Common myeloid progenitor, CD34-positive (primary cell): ENCODE results near the gene CYBA.
"Not testable (repeated sequence)": the region's sequence is repeated elsewhere in the genome, so short reads cannot be mapped to it uniquely, and the experiment has no call there.

Source experiments
- CTCF ChIA-PET: fragments of 350-600 bp; sonication (Branson Sonifier 250); formaldehyde crosslinking; loops from one replicate; lab custom pipeline; 2021; ENCODE audit warnings: antibody characterized with exemption; lab: Charles Lee
- POLR2A ChIA-PET: fragments of 350-600 bp; sonication (Branson Sonifier 250); formaldehyde crosslinking; loops from one replicate; lab custom pipeline; 2021; ENCODE audit warnings: antibody characterized with exemption; lab: Charles Lee
- DNase-seq, 3 donors: peaks; one replicate each; pipeline versions ENCODE4 v3.0.0 to v3.0.0-alpha.2; 2013
- H3K27ac ChIP-seq, 2 experiments: 1 replicate in 1 of 2; 2 replicates in 1 of 2; pipeline ENCODE4 v1.7.0; 2013; ENCODE audit warnings: inconsistent platforms in 2 of 2, low read length in 2 of 2, mild to moderate bottlenecking in 2 of 2, low read depth in 1 of 2, moderate library complexity in 1 of 2; ENCODE audit not compliant: severe bottlenecking in 2 of 2, insufficient read depth in 1 of 2, poor library complexity in 1 of 2
- H3K27me3 ChIP-seq, 5 experiments: replicated peaks in 2 of 5; 1 replicate in 3 of 5; 2 replicates in 2 of 5; pipeline versions ENCODE4 v1.6.1 to v1.7.0; 2013; ENCODE audit warnings: low read length in 4 of 5, mild to moderate bottlenecking in 2 of 5, moderate library complexity in 2 of 5, inconsistent platforms in 1 of 5; ENCODE audit not compliant: insufficient read depth in 5 of 5, control insufficient read depth in 4 of 5
- H3K36me3 ChIP-seq, 4 experiments: 1 replicate in 2 of 4; 2 replicates in 2 of 4; pipeline versions ENCODE4 v1.6.1 to v1.7.0; 2013; ENCODE audit warnings: low read length in 3 of 4, control low read depth in 1 of 4, mild to moderate bottlenecking in 1 of 4; ENCODE audit not compliant: control insufficient read depth in 4 of 4, insufficient read depth in 4 of 4
- H3K4me1 ChIP-seq, 4 experiments: 1 replicate in 3 of 4; 2 replicates in 1 of 4; pipeline versions ENCODE4 v1.6.1 to v1.7.1; 2013; ENCODE audit warnings: low read length in 3 of 4, mild to moderate bottlenecking in 3 of 4, control low read depth in 1 of 4, inconsistent platforms in 1 of 4, moderate library complexity in 1 of 4; ENCODE audit not compliant: control insufficient read depth in 4 of 4, insufficient read depth in 4 of 4; ENCODE audit errors: control extremely low read depth in 1 of 4
- H3K4me3 ChIP-seq, 7 experiments: 1 replicate in 4 of 7; 2 replicates in 3 of 7; pipeline versions ENCODE4 v1.5.1 to v1.7.0; 2013; ENCODE audit warnings: mild to moderate bottlenecking in 7 of 7, low read length in 6 of 7, moderate library complexity in 6 of 7, inconsistent platforms in 2 of 7, low read depth in 2 of 7, control low read depth in 1 of 7; ENCODE audit not compliant: insufficient read depth in 4 of 7, control insufficient read depth in 1 of 7; ENCODE audit errors: extremely low read depth in 1 of 7
- H3K9me3 ChIP-seq, 5 experiments: 1 replicate in 4 of 5; 2 replicates in 1 of 5; pipeline versions ENCODE4 v1.6.1 to v1.7.1; 2013; ENCODE audit warnings: low read length in 4 of 5, mild to moderate bottlenecking in 2 of 5, inconsistent platforms in 1 of 5, low read depth in 1 of 5, moderate library complexity in 1 of 5; ENCODE audit not compliant: control insufficient read depth in 4 of 5, insufficient read depth in 2 of 5; ENCODE audit errors: control extremely low read depth in 1 of 5
- WGBS: methylation state at CpG from one replicate; pipeline ENCODE4 v1.1.5; 2013; ENCODE audit not compliant: insufficient coverage; 5-methylcytosine and 5-hydroxymethylcytosine counted together

The CYBA gene

GRCh38 chr16:88672776-88673175, 21.9 kb upstream of the CYBA start:
- CTCF ChIA-PET: interaction anchor here (0.9 to 1.8 kb wide), 5 partner anchors 8 to 20 kb away, joined by 3 to 13 read pairs (median 4); partner anchors contain the start of gene MVD
- WGBS: 86% methylated on average over 10 of the region's 11 CpGs
- Histone ChIP-seq H3K27me3 (no peaks in the 10 kb centered on the region), H3K27ac (no peak overlapping the region), H3K36me3 (peaks cover 0 to 37% (median 13%) of the 10 kb centered on the region in 4 experiments), H3K4me1 (no peaks in the 10 kb centered on the region), H3K4me3 (no peak overlapping the region), H3K9me3 (no peaks in the 10 kb centered on the region)
- POLR2A ChIA-PET: interaction anchor here (0.5 kb wide), 1 partner anchor 226 kb away, joined by 3 read pairs; no protein-coding TSS in a partner anchor
- DNase-seq: no peak

- H3K27ac ChIP-seq: no peak overlapping the region
- CTCF ChIA-PET: interaction anchor here (1.3 to 1.8 kb wide), 3 partner anchors 9 to 19 kb away, joined by 3 to 13 read pairs (median 3); no protein-coding TSS in a partner anchor
Observed at GRCh38 chr16:88671806-88672205, 21.0 kb upstream of the CYBA start.

GRCh38 chr16:88669980-88670379, 19.1 kb upstream of the CYBA start:
- no peak overlapping the region for H3K4me3 ChIP-seq
- DNase-seq: no peak
- peaks cover 0 to 26% (median 2%) of the 10 kb centered on the region in 4 experiments for H3K36me3 ChIP-seq
- ChIA-PET CTCF (interaction anchor here (0.7 kb wide), 1 partner anchor 11 kb away, joined by 3 read pairs; no protein-coding TSS in a partner anchor), POLR2A (no interaction called here)
- no peaks in the 10 kb centered on the region for H3K27me3 ChIP-seq
- no peak overlapping the region for H3K27ac ChIP-seq
- peaks cover 0 to 3% (median 0%) of the 10 kb centered on the region in 4 experiments for H3K4me1 ChIP-seq
- no peaks in the 10 kb centered on the region for H3K9me3 ChIP-seq
- 90% methylated on average over 5 of the region's 10 CpGs for WGBS

More at GRCh38 chr16:88671806-88672205, 21.0 kb upstream of the CYBA start:
- Histone ChIP-seq H3K4me1 (no peaks in the 10 kb centered on the region), H3K36me3 (peaks cover 0 to 32% (median 8%) of the 10 kb centered on the region in 4 experiments), H3K9me3 (no peaks in the 10 kb centered on the region), H3K27me3 (no peaks in the 10 kb centered on the region), H3K4me3 (no peak overlapping the region)
- POLR2A ChIA-PET: no interaction called here
- 95% methylated on average over 22 of the region's 23 CpGs for WGBS
- no peak for DNase-seq

GRCh38 chr16:88669493-88669892, 18.6 kb upstream of the CYBA start:
- CTCF ChIA-PET: interaction anchor here (0.6 kb wide), 1 partner anchor 69 kb away, joined by 3 read pairs; no protein-coding TSS in a partner anchor
- H3K4me3 ChIP-seq, H3K9me3 ChIP-seq, H3K27ac ChIP-seq, H3K4me1 ChIP-seq, POLR2A ChIA-PET, DNase-seq, H3K27me3 ChIP-seq: not testable (repeated sequence)
- 88% methylated on average over 1 of the region's 8 CpGs for WGBS
- H3K36me3 ChIP-seq: peaks cover 0 to 26% (median 2%) of the 10 kb centered on the region in 4 experiments

GRCh38 chr16:88667461-88667860, 16.6 kb upstream of the CYBA start:
- DNase-seq: no peak
- ChIA-PET POLR2A (no interaction called here), CTCF (no interaction called here)
- H3K36me3 ChIP-seq: peaks cover 0 to 19% (median 0%) of the 10 kb centered on the region in 4 experiments
- peaks cover 0 to 15% (median 9%) of the 10 kb centered on the region in 4 experiments for H3K4me1 ChIP-seq
- 93% methylated on average over 5 of the region's 5 CpGs for WGBS
- H3K9me3 ChIP-seq: no peaks in the 10 kb centered on the region
- H3K27me3 ChIP-seq: no peaks in the 10 kb centered on the region
- no peak overlapping the region for H3K27ac ChIP-seq
- H3K4me3 ChIP-seq: no peak overlapping the region

GRCh38 chr16:88665570-88665969, 14.7 kb upstream of the CYBA start:
- WGBS: 91% methylated on average over 1 of the region's 3 CpGs
- POLR2A ChIA-PET: no interaction called here
- Histone ChIP-seq H3K36me3 (peaks cover 0 to 17% (median 0%) of the 10 kb centered on the region in 4 experiments), H3K27ac (no peak overlapping the region), H3K4me3 (no peak overlapping the region), H3K4me1 (peaks cover 0 to 23% (median 15%) of the 10 kb centered on the region in 4 experiments), H3K27me3 (no peaks in the 10 kb centered on the region), H3K9me3 (no peaks in the 10 kb centered on the region)
- no peak for DNase-seq
- CTCF ChIA-PET: interaction anchor here (2.1 to 3.3 kb wide), 2 partner anchors 8 to 15 kb away, joined by 7 to 14 read pairs; no protein-coding TSS in a partner anchor

- H3K27me3 ChIP-seq: no peaks in the 10 kb centered on the region
- no peaks in the 10 kb centered on the region for H3K9me3 ChIP-seq
- H3K4me1 ChIP-seq: peaks cover 0 to 23% (median 15%) of the 10 kb centered on the region in 4 experiments
- peaks cover 0 to 17% (median 0%) of the 10 kb centered on the region in 4 experiments for H3K36me3 ChIP-seq
- no peak for DNase-seq
- WGBS: 94% methylated on average over 4 of the region's 4 CpGs
- ChIA-PET POLR2A (no interaction called here), CTCF (interaction anchor here (1.1 to 3.3 kb wide), 3 partner anchors 8 to 20 kb away, joined by 3 to 14 read pairs (median 7); no protein-coding TSS in a partner anchor)
- H3K27ac ChIP-seq: no peak overlapping the region
- H3K4me3 ChIP-seq: no peak overlapping the region
Observed at GRCh38 chr16:88665148-88665547, 14.3 kb upstream of the CYBA start.
